ENCODE measurements around the gene HJURP.

HJURP gene

GRCh38 chr2:233851169-233851568 is 3.2 kb downstream of the HJURP start:
- Mint-ChIP-seq H3K9me3 (no peaks in the 10 kb centered on the region), H3K4me1 (peaks cover 40% of the 10 kb centered on the region), H3K36me3 (ENCODE audit: low read depth) (peaks cover 41% of the 10 kb centered on the region), H3K27me3 (ENCODE audit: low read depth, poor library complexity) (peaks cover 3% of the 10 kb centered on the region), H3K27ac (no peak overlapping the region), H3K4me3 (peak overlapping the region; percentile 74)
- no peak for DNase-seq
- no peak for TF ChIP-seq CTCF (IDR thresholded peaks at IDR 0.05)

- Mint-ChIP-seq H3K27me3 (ENCODE audit: low read depth, poor library complexity) (peaks cover 3% of the 10 kb centered on the region), H3K36me3 (ENCODE audit: low read depth) (peaks cover 45% of the 10 kb centered on the region), H3K4me3 (no peak overlapping the region), H3K27ac (no peak overlapping the region), H3K9me3 (no peaks in the 10 kb centered on the region), H3K4me1 (peaks cover 38% of the 10 kb centered on the region)
- no peak for TF ChIP-seq CTCF (IDR thresholded peaks at IDR 0.05)
- DNase-seq: no peak
Observed at GRCh38 chr2:233850745-233851144, 3.6 kb downstream of the HJURP start.

GRCh38 chr2:233849607-233850271 is 4.6 kb downstream of the HJURP start:
- Mint-ChIP-seq H3K36me3 (ENCODE audit: low read depth) (peaks cover 48% of the 10 kb centered on the region), H3K9me3 (no peaks in the 10 kb centered on the region), H3K27me3 (ENCODE audit: low read depth, poor library complexity) (peaks cover 2% of the 10 kb centered on the region), H3K4me1 (peaks cover 32% of the 10 kb centered on the region), H3K27ac (peak overlapping the region; percentile 74), H3K4me3 (no peak overlapping the region)
- TF ChIP-seq CTCF (IDR thresholded peaks at IDR 0.05): no peak
- DNase-seq: no peak

- Mint-ChIP-seq H3K27me3 (ENCODE audit: low read depth, poor library complexity) (peaks cover 3% of the 10 kb centered on the region), H3K4me1 (peaks cover 23% of the 10 kb centered on the region), H3K36me3 (ENCODE audit: low read depth) (peaks cover 62% of the 10 kb centered on the region), H3K27ac (peak overlapping the region; percentile 77), H3K4me3 (no peak overlapping the region), H3K9me3 (no peaks in the 10 kb centered on the region)
- TF ChIP-seq CTCF (IDR thresholded peaks at IDR 0.05): no peak
- no peak for DNase-seq
Observed at GRCh38 chr2:233848276-233848675, 6.1 kb downstream of the HJURP start.

GRCh38 chr2:233847248-233847898 is 7.0 kb downstream of the HJURP start:
- peaks cover 68% of the 10 kb centered on the region for H3K36me3 Mint-ChIP-seq (ENCODE audit: low read depth)
- H3K27ac Mint-ChIP-seq: no peak overlapping the region
- H3K4me3 Mint-ChIP-seq: no peak overlapping the region
- H3K9me3 Mint-ChIP-seq: no peaks in the 10 kb centered on the region
- peaks cover 3% of the 10 kb centered on the region for H3K27me3 Mint-ChIP-seq (ENCODE audit: low read depth, poor library complexity)
- no peak for TF ChIP-seq CTCF (IDR thresholded peaks at IDR 0.05)
- no peak for DNase-seq
- peaks cover 14% of the 10 kb centered on the region for H3K4me1 Mint-ChIP-seq

All from nephron progenitor cell (in vitro differentiated cells).